Measurements from ENCODE around the gene CTXN2. TPM values are rescaled to one million over a fixed set of nuclear protein-coding genes. Genes with fewer than 3 reads are reported as not detected.

CTXN2 gene
- total RNA-seq, 4 donors from 2014 or later = not detected

GRCh38 chr15:48225771-48226170 lies 34.3 kb downstream of the CTXN2 start:
- Histone ChIP-seq H3K36me3 (no peaks in the 10 kb centered on the region), H3K4me3 (no peak overlapping the region), H3K27ac (no peak overlapping the region), H3K4me1 (no peaks in the 10 kb centered on the region), H3K9me3 (no peaks in the 10 kb centered on the region), H3K27me3 (no peaks in the 10 kb centered on the region)
- WGBS, 2 donors (ENCODE audit: low coverage in 1 of 2) = 36 to 57% methylated on average over 2 to 3 of the region's 3 CpGs
- ATAC-seq = no peak
- TF ChIP-seq POLR2A (IDR thresholded peaks at IDR 0.05) = no peak
- no peak for TF ChIP-seq CTCF (IDR thresholded peaks at IDR 0.05)
- TF ChIP-seq POLR2AphosphoS5 (IDR thresholded peaks at IDR 0.05) = no peak
- no peak for TF ChIP-seq EP300 (IDR thresholded peaks at IDR 0.05)

- TF ChIP-seq CTCF (IDR thresholded peaks at IDR 0.05) (no peak), POLR2A (IDR thresholded peaks at IDR 0.05) (no peak), POLR2AphosphoS5 (IDR thresholded peaks at IDR 0.05) (no peak), EP300 (IDR thresholded peaks at IDR 0.05) (no peak)
- Histone ChIP-seq H3K27ac (no peak overlapping the region), H3K4me3 (no peak overlapping the region), H3K9me3 (no peaks in the 10 kb centered on the region), H3K4me1 (no peaks in the 10 kb centered on the region), H3K36me3 (no peaks in the 10 kb centered on the region), H3K27me3 (no peaks in the 10 kb centered on the region)
- ATAC-seq = no peak
- 82 to 100% methylated on average over 1 to 4 of the region's 5 CpGs for WGBS, 2 donors (ENCODE audit: low coverage in 1 of 2)
These were observed 39.0 kb downstream of the CTXN2 start for GRCh38 chr15:48230498-48230897.

GRCh38 chr15:48233246-48233645 lies 41.8 kb downstream of the CTXN2 start:
- no peak for ATAC-seq
- TF ChIP-seq POLR2AphosphoS5 (IDR thresholded peaks at IDR 0.05) = no peak
- TF ChIP-seq EP300 (IDR thresholded peaks at IDR 0.05) = no peak
- TF ChIP-seq POLR2A (IDR thresholded peaks at IDR 0.05) = no peak
- no peak for TF ChIP-seq CTCF (IDR thresholded peaks at IDR 0.05)
- no peak overlapping the region for H3K27ac ChIP-seq
- no peak overlapping the region for H3K4me3 ChIP-seq
- H3K36me3 ChIP-seq = no peaks in the 10 kb centered on the region
- no peaks in the 10 kb centered on the region for H3K27me3 ChIP-seq
- no peaks in the 10 kb centered on the region for H3K9me3 ChIP-seq
- no peaks in the 10 kb centered on the region for H3K4me1 ChIP-seq

GRCh38 chr15:48239334-48239733 lies 47.9 kb downstream of the CTXN2 start:
- H3K4me3 ChIP-seq = no peak overlapping the region
- no peak for TF ChIP-seq POLR2AphosphoS5 (IDR thresholded peaks at IDR 0.05)
- no peak for TF ChIP-seq EP300 (IDR thresholded peaks at IDR 0.05)
- no peaks in the 10 kb centered on the region for H3K9me3 ChIP-seq
- no peak overlapping the region for H3K27ac ChIP-seq
- H3K4me1 ChIP-seq = no peaks in the 10 kb centered on the region
- no peaks in the 10 kb centered on the region for H3K36me3 ChIP-seq
- no peaks in the 10 kb centered on the region for H3K27me3 ChIP-seq
- 86 to 94% methylated on average over 2 to 4 of the region's 4 CpGs for WGBS, 2 donors (ENCODE audit: low coverage in 1 of 2)
- no peak for ATAC-seq

- Histone ChIP-seq H3K36me3 (no peaks in the 10 kb centered on the region), H3K27me3 (no peaks in the 10 kb centered on the region), H3K27ac (no peak overlapping the region), H3K9me3 (no peaks in the 10 kb centered on the region), H3K4me1 (no peaks in the 10 kb centered on the region), H3K4me3 (no peak overlapping the region)
- no peak for ATAC-seq
- TF ChIP-seq CTCF (IDR thresholded peaks at IDR 0.05) (no peak), POLR2AphosphoS5 (IDR thresholded peaks at IDR 0.05) (no peak), EP300 (IDR thresholded peaks at IDR 0.05) (no peak), POLR2A (IDR thresholded peaks at IDR 0.05) (no peak)
These were observed 50.5 kb downstream of the CTXN2 start for GRCh38 chr15:48242015-48242414.

GRCh38 chr15:48242535-48242934 lies 51.1 kb downstream of the CTXN2 start:
- no peak for ATAC-seq
- WGBS, 2 donors (ENCODE audit: low coverage in 1 of 2) = 86 to 93% methylated on average over 1 to 4 of the region's 4 CpGs
- no peaks in the 10 kb centered on the region for H3K9me3 ChIP-seq

More at GRCh38 chr15:48242535-48242934, 51.1 kb downstream of the CTXN2 start:
- TF ChIP-seq POLR2AphosphoS5 (IDR thresholded peaks at IDR 0.05) = no peak
- no peak for TF ChIP-seq POLR2A (IDR thresholded peaks at IDR 0.05)
- no peak for TF ChIP-seq EP300 (IDR thresholded peaks at IDR 0.05)
- TF ChIP-seq CTCF (IDR thresholded peaks at IDR 0.05) = no peak
- no peak overlapping the region for H3K4me3 ChIP-seq
- no peaks in the 10 kb centered on the region for H3K4me1 ChIP-seq
- no peak overlapping the region for H3K27ac ChIP-seq
- H3K27me3 ChIP-seq = no peaks in the 10 kb centered on the region
- no peaks in the 10 kb centered on the region for H3K36me3 ChIP-seq
